NCI-H1436 treated with DMSO at 0.1 percent for 48 hours (cell line): ENCODE data around the gene LITAFD.
"Not testable (repeated sequence)": the region's sequence is repeated elsewhere in the genome, so short reads cannot be mapped to it uniquely, and the experiment has no call there.

ENCODE experiments used
- DNase-seq: peaks from one replicate; lab custom pipeline; 2025; lab: John Stamatoyannopoulos, UW

LITAFD gene

GRCh38 chr16:8872967-8873865 is 8.9 kb upstream of the LITAFD start:
- no peak for DNase-seq

GRCh38 chr16:8873866-8874195 is 8.3 kb upstream of the LITAFD start:
- not testable (repeated sequence) for DNase-seq

DNA sequence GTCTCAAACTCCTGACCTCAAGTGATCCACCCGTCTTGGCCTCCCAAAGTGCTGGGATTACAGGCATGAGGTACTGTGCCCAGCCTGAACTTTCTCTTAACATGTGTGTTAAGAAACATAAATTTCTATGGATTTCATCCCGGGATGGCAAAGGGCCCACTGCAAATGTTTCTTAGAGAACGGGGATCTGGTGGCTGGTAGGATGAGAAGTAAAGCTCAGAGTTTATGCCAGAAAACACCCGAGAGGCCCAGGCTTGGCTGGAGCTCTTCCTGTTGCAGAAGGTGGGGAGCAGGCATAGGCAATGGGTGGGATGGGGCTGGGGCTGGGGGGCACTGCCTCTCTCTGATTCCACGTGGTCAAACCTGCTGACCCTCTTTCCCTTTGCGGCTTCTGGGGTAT is 7.8 kb upstream of the LITAFD start:
- DNase-seq, result no peak

GRCh38 chr16:8875317-8875716 is 6.8 kb upstream of the LITAFD start:
- not testable (repeated sequence) for DNase-seq

DNA sequence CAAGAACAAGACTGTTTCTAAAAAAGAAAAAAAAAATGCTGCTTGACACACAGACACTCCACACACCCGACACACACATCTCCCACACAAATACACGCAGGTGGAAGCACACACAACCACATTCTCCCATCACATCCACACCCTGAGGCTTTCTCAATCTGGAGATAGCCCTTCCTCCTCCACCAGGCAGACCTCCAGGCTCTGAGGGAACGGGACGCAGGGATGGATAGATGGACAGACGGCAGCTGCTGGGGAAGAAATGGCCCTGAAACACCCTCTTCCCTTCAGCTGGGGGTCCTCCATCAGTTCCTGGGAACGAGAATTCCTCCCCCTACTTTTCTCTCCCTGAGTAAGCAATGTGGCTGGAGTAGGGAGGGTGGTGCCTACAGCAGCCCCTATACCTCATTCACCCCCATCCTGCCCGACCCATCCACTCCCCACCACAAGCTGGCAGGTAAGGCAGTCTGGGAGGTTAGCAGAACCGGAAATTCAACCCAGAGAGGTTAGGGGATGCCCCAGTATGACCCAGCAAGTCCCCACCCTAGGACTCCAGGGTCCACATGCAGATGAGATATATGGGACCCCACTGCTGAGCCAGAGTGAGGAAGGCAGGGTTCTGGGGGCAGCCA is 4.1 kb upstream of the LITAFD start:
- DNase-seq, result no peak

DNA sequence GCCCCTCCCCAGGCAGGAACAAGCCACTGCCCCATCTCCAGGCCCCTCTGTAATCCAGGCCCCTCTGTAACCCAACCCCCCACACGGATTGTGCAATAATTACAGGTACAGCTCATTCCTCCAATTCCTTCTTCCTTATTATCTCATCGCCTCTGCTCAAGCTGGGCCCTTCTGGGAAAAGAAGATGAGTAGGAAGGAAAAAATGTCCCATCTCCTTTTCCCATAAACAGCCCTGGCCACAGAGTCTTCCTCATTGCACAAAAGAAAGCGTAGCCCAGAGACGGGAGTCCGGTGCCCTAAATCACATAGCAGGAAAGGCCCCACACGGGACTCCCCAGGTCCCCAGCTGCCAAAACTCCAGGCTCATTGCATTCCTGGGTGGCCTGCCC is 3.6 kb upstream of the LITAFD start:
- DNase-seq, result no peak

DNA sequence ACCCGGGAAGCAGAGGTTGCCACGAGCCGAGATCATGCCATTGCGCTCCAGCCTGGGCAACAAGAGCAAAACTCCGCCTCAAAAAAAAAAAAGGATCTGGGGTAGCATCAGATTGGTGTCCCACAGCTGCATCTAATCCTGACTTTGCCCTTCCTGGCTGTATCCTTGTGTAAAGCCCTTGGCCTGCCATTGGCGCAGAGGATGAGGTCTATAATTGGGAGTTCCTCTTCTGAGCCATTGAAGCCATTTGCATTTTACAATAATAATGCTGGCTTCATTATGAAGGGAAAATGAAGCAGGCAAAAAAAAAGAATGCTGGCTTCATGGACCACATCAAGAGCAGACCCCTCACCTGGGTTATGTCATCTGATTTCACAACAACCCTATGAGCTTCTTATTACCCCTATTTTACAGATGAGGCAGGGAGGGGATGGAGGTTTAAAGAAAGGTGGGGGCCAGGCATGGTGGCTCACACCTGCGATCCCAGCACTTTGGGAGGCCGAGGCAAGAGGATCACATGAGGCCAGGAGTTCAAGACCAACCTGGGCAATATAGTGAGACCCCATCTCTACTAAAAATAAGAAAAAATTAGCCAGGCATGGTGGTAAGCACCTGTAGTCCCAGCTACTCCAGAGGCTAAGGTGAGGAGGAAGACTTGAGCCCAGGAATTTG is 1.2 kb upstream of the LITAFD start:
- DNase-seq, result no peak

DNA sequence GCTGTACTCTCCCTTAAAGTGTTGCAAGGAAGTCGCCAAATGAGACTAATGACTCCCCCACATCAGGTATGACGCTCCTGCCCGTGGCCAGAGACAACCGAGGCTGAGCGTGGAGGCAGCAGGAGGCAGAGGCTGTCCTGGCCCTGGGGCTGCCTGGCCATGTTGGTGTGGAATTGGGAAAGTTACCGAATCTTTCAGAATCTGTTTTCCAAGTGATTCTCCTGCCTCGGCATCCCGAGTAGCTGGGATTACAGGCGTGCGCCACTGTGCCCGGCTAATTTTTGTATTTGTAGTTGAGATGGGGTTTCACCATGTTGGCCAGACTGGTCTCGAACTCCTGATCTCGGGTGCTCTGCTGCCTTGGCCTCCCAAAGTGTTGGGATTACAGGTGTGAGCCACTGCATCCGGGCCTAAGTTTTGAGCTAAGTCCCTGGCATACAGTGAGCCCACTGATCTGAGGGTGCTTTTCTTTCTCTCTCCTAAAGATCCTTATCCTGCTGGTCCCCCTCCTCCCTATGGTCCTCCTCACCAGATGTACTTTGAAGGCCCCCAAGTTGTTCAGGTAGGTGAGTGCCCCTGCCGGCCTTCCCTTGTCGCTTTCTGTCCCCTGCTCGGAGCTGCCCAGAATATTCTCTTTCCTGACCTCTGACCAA is 700 bp downstream of the LITAFD start:
- no peak for DNase-seq

DNA sequence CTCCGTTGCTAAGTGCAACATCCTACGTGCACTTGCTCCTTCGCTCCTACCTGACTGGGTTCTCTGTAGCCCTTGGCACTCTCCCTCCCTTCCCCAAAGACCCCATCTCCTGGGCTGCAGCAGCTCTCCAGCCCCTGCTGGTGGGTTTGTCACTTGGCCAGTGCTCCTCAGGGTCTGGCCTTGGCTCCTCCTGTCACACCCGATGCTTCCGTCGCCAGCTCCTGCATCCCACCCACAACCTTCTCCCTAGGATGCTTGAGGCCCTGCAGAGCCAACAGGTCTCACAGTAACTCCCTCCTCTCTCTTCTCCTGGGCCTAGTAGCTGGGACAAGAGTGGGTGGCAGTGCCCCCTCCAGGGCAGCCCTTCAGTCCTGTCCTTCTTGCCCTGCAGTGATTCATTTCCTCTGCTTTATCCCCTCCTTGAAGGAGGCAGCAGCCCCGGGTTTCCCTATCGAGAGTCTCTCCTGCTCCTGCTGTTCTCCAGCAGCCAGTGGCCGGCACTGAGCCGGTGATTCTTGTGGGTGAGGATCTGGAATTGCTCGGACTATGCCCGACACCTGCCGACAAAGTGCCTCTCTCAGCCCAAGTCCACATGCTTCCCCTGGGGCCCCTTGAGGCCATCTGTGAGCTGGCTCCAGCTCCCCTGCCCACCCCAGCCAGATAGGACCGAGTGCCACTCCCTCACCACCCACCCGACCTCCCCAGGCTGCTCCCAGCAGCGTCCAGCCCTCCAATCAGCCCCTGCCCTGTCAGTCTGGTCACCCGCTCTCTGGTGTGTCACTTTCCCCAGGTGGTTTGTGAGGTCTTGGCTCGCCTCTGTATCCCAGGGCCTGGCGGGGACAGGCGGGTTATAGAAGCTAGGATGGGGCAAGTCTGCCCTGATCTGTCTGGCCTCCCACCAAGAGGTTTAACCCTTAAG is 3.8 kb downstream of the LITAFD start:
- DNase-seq, result no peak

- no peak for DNase-seq
Observed at GRCh38 chr16:8886593-8887430, 4.7 kb downstream of the LITAFD start.

GRCh38 chr16:8887431-8887765 is 5.2 kb downstream of the LITAFD start:
- DNase-seq, result no peak

GRCh38 chr16:8887952-8888560 is 5.9 kb downstream of the LITAFD start:
- no peak for DNase-seq

DNA sequence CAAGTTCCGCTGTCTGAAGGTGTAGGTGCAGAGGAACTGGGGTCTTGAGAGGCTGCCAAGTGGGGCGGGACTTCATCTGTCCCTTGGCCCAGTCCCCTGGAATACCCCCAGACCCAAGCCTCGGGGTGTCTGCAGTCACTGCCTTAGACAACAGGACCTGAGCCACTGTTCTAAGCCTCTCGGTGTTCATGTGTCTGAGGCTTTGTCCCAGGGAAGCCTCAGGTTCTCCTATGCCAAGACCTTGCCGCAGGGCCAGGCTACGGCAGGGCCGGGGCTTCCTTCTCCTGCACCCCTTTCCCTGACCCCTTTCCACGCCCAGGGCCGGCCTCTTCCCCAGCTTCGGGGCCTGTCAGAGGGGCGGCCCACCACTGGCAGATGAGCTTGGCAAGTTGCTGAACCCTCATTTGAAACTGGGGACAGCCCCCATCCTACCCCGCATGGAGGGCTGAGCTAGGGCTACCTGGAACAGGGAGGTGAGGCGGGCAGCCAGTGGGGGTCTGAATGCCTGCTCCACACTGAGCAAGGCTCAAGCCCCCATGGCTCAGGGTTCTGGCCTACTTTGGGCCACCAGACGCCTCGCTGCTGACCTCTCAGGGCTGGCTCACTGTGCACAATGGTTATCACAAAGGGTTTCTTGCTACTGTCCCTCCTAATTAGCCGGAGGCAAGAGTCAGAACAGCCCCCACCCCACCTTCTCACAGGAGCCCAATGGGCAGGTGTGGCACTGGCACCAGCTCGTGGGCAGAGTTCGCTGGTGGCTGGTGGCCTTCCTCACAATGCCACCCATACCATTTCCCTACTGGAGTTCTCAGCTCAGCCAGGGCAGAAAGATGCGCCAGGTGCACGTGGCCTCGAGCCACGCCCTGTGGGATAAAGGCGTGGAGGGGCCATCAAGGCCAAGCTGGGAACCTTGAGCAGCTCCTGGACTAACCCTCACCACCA is 7.1 kb downstream of the LITAFD start:
- no peak for DNase-seq

- no peak for DNase-seq
Observed at GRCh38 chr16:8889893-8890548, 7.9 kb downstream of the LITAFD start.

GRCh38 chr16:8890549-8890921 is 8.4 kb downstream of the LITAFD start:
- no peak for DNase-seq

DNA sequence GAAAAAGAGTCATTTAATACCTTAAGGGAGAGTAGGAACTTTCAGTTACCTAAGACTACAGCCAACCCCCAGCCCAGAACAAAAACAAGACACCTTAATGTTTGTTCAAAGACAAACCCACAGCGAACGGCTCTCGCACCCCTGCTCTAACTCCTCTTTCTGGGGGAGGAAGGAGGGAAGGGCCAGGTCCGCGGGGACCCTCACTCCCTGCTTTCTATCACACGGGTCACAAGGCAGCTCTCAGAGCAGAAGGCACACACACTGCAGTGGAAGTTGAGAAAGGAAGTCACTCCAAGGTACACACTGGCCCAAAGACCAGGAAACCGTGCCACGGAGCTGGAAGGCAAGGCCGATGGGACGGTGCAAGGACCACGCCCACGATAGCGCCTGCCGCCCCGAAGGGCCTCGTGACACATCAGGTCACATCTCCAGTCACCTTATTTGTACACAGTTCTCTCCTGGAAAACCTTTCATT is 10.0 kb downstream of the LITAFD start:
- DNase-seq, result no peak

GRCh38 chr16:8893426-8893825 is 11.3 kb downstream of the LITAFD start:
- no peak for DNase-seq

DNA sequence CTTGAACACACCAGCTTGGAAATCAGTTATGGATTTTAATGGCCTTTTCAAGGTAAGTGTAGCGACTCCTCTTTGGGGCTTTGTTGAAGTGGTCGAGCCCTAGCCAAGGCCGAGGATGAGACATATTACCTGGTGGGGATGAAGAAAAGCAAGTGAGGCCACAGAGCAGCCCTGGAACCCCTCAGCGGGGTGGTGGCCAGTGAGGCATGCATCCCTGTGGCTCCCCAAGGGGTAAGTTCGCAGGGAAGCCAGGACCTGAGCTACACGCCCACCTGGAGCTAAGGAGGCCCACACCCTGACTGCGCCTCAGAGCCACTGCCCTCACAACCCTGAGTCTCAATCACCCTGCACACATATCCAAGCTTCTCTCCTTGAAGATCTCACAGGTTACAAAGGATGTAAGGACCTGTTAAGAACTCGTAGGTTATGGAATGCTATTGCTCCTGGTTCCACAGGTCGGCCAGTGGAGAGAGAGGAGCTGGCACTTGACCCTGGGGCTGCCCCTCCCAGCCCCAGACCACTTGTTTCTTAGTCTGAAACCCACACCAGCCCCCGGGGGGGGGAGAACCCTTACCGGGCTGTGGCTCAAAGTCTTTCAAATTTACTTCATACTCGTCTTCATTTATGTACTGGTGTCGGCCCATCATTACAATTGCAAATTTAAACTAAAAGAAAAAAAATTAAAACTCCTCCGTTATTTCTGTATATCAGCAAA is 12.0 kb downstream of the LITAFD start:
- DNase-seq, result no peak
